ENCODE data around the gene ZNF358.

ZNF358 gene

GRCh38 chr19:7520131-7521051 lies 4.5 kb downstream of the ZNF358 start:
- H3K27me3 Mint-ChIP-seq (ENCODE audit: low read depth, poor library complexity), result peaks cover 3% of the 10 kb centered on the region
- H3K27ac Mint-ChIP-seq, result no peak overlapping the region
- H3K9me3 Mint-ChIP-seq, result no peaks in the 10 kb centered on the region
- no peak for DNase-seq
- H3K36me3 Mint-ChIP-seq (ENCODE audit: low read depth), result peaks cover 19% of the 10 kb centered on the region
- no peak overlapping the region for H3K4me3 Mint-ChIP-seq
- TF ChIP-seq CTCF (IDR thresholded peaks at IDR 0.05), result no peak
- peaks cover 35% of the 10 kb centered on the region for H3K4me1 Mint-ChIP-seq

GRCh38 chr19:7521551-7522071 lies 5.7 kb downstream of the ZNF358 start:
- H3K4me3 Mint-ChIP-seq, result peak overlapping the region; percentile 84
- no peaks in the 10 kb centered on the region for H3K9me3 Mint-ChIP-seq
- TF ChIP-seq CTCF (IDR thresholded peaks at IDR 0.05), result no peak
- DNase-seq, result no peak
- H3K36me3 Mint-ChIP-seq (ENCODE audit: low read depth), result peaks cover 19% of the 10 kb centered on the region
- H3K4me1 Mint-ChIP-seq, result peaks cover 30% of the 10 kb centered on the region
- no peak overlapping the region for H3K27ac Mint-ChIP-seq
- H3K27me3 Mint-ChIP-seq (ENCODE audit: low read depth, poor library complexity), result peaks cover 3% of the 10 kb centered on the region

- H3K27ac Mint-ChIP-seq, result no peak within 1 kb of the TSS
- peak within 1 kb of the TSS; percentile 84 for H3K4me3 Mint-ChIP-seq
- DNase-seq, result peak; percentile 100
- H3K9me3 Mint-ChIP-seq, result no peaks in the 10 kb centered on the region
- no peaks in the 10 kb centered on the region for H3K27me3 Mint-ChIP-seq (ENCODE audit: low read depth, poor library complexity)
- peaks cover 19% of the 10 kb centered on the region for H3K36me3 Mint-ChIP-seq (ENCODE audit: low read depth)
- H3K4me1 Mint-ChIP-seq, result peaks cover 23% of the 10 kb centered on the region
- no peak for TF ChIP-seq CTCF (IDR thresholded peaks at IDR 0.05)
Measured at GRCh38 chr19:7522072-7522922, 6.4 kb downstream of the ZNF358 start, which contains the start of gene MCOLN1. Gene MCOLN1, plus strand, starts transcription at chr19:7522624. Its CDS starts 127 bp downstream, at chr19:7522751.

GRCh38 chr19:7522923-7523667 lies 7.2 kb downstream of the ZNF358 start:
- Mint-ChIP-seq H3K4me3 (peak overlapping the region; percentile 83), H3K36me3 (ENCODE audit: low read depth) (peaks cover 17% of the 10 kb centered on the region), H3K4me1 (peaks cover 15% of the 10 kb centered on the region), H3K27me3 (ENCODE audit: low read depth, poor library complexity) (no peaks in the 10 kb centered on the region), H3K27ac (no peak overlapping the region), H3K9me3 (no peaks in the 10 kb centered on the region)
- TF ChIP-seq CTCF (IDR thresholded peaks at IDR 0.05), result no peak
- DNase-seq, result no peak

- no peaks in the 10 kb centered on the region for H3K27me3 Mint-ChIP-seq (ENCODE audit: low read depth, poor library complexity)
- DNase-seq, result no peak
- TF ChIP-seq CTCF (IDR thresholded peaks at IDR 0.05), result no peak
- no peak overlapping the region for H3K27ac Mint-ChIP-seq
- H3K9me3 Mint-ChIP-seq, result no peaks in the 10 kb centered on the region
- peaks cover 12% of the 10 kb centered on the region for H3K4me1 Mint-ChIP-seq
- H3K4me3 Mint-ChIP-seq, result no peak overlapping the region
- peaks cover 5% of the 10 kb centered on the region for H3K36me3 Mint-ChIP-seq (ENCODE audit: low read depth)
Measured at GRCh38 chr19:7524523-7524922, 8.6 kb downstream of the ZNF358 start.
